Activated T-helper 2 cell treated with anti-CD3 and anti-CD28 coated beads, Interferon-gamma antibody, Interleukin-2, Interleukin-4, amounts not matched to agents 10 μg/mL and 5 μg/mL and 100 μg/mL, durations not matched to agents 14 hours and 24 hours and 36 hours (primary cell): ENCODE results near the gene CDC123. TPM values are rescaled to one million over a fixed set of nuclear protein-coding genes. Genes with fewer than 3 reads are reported as not detected.
"Not testable (repeated sequence)": the region's sequence is repeated elsewhere in the genome, so short reads cannot be mapped to it uniquely, and the experiment has no call there.

ENCODE experiments used
- DNase-seq: peaks from one replicate; pipeline ENCODE4 v3.0.0; 2021; ENCODE audit warnings: low spot score
- H3K27ac Mint-ChIP-seq: one replicate; pipeline ENCODE4 v1.8.0; 2021; ENCODE audit warnings: mixed read lengths
- H3K27me3 Mint-ChIP-seq: one replicate; pipeline ENCODE4 v1.8.0; 2021; ENCODE audit warnings: low read depth, mixed read lengths
- H3K36me3 Mint-ChIP-seq: one replicate; pipeline ENCODE4 v1.8.0; 2021; ENCODE audit warnings: low read depth, mixed read lengths
- H3K4me1 Mint-ChIP-seq: one replicate; pipeline ENCODE4 v1.8.0; 2021; ENCODE audit warnings: low read depth, mixed read lengths
- H3K4me3 Mint-ChIP-seq: one replicate; pipeline ENCODE4 v1.8.0; 2021; ENCODE audit warnings: low read depth, mild to moderate bottlenecking, moderate library complexity, mixed read lengths
- H3K9me3 Mint-ChIP-seq: one replicate; pipeline ENCODE4 v1.8.0; 2021; ENCODE audit warnings: mixed read lengths
- intact Hi-C: fragments of 100-400 bp; cut with micrococcal nuclease; formaldehyde crosslinking; loops from one replicate; pipeline ENCODE4 v1.15.1; 2023
- total RNA-seq: library from RNA; stranded (reverse); gene quantifications from 2 replicates; pipeline ENCODE4 v1.2.3, GENCODE V29; 2022

The CDC123 gene
- total RNA-seq = 153 and 156 TPM in 2 replicates

GRCh38 chr10:12195603-12196506, at the start of gene CDC123, which contains the start of gene NUDT5:
Gene CDC123, plus strand, starts transcription at chr10:12196188. Its CDS starts 58 bp downstream, at chr10:12196246.
Gene NUDT5, minus strand, starts transcription at chr10:12195891. Its CDS starts 9,600 bp downstream, at chr10:12186291.
- peak within 1 kb of the TSS; percentile 94 for H3K4me3 Mint-ChIP-seq
- H3K27ac Mint-ChIP-seq = peak within 1 kb of the TSS; percentile 98
- H3K9me3 Mint-ChIP-seq = no peaks in the 10 kb centered on the region
- no peaks in the 10 kb centered on the region for H3K27me3 Mint-ChIP-seq
- peak; percentile 82 for DNase-seq
- H3K36me3 Mint-ChIP-seq = peaks cover 59% of the 10 kb centered on the region
- intact Hi-C loops = loop anchor here (1.0 to 10.0 kb wide), 5 partner anchors 15 to 899 kb away; no protein-coding TSS in a partner anchor
- peaks cover 39% of the 10 kb centered on the region for H3K4me1 Mint-ChIP-seq

- peaks cover 3% of the 10 kb centered on the region for H3K4me1 Mint-ChIP-seq
- intact Hi-C loops = no loop called here
These were observed 45.8 kb upstream of the CDC123 start for GRCh38 chr10:12150163-12150562.

GRCh38 chr10:12154516-12154915, 41.5 kb upstream of the CDC123 start:
- H3K9me3 Mint-ChIP-seq = no peaks in the 10 kb centered on the region
- intact Hi-C loops = no loop called here
- H3K27ac Mint-ChIP-seq = no peak overlapping the region
- H3K4me3 Mint-ChIP-seq = no peak overlapping the region
- H3K4me1 Mint-ChIP-seq = no peaks in the 10 kb centered on the region
- peaks cover 40% of the 10 kb centered on the region for H3K36me3 Mint-ChIP-seq
- DNase-seq = no peak
- no peaks in the 10 kb centered on the region for H3K27me3 Mint-ChIP-seq

More at GRCh38 chr10:12150163-12150562, 45.8 kb upstream of the CDC123 start:
- Mint-ChIP-seq H3K9me3 (no peaks in the 10 kb centered on the region), H3K36me3 (peaks cover 39% of the 10 kb centered on the region), H3K4me3 (no peak overlapping the region), H3K27me3 (no peaks in the 10 kb centered on the region), H3K27ac (no peak overlapping the region)
- DNase-seq = no peak

GRCh38 chr10:12156367-12157123, 39.4 kb upstream of the CDC123 start:
- Mint-ChIP-seq H3K4me1 (no peaks in the 10 kb centered on the region), H3K9me3 (no peaks in the 10 kb centered on the region), H3K4me3 (no peak overlapping the region), H3K27me3 (no peaks in the 10 kb centered on the region), H3K27ac (no peak overlapping the region), H3K36me3 (peaks cover 39% of the 10 kb centered on the region)
- DNase-seq = no peak
- intact Hi-C loops = no loop called here

- Mint-ChIP-seq H3K4me1 (no peaks in the 10 kb centered on the region), H3K27ac (no peak overlapping the region), H3K36me3 (peaks cover 47% of the 10 kb centered on the region), H3K27me3 (no peaks in the 10 kb centered on the region), H3K4me3 (no peak overlapping the region), H3K9me3 (no peaks in the 10 kb centered on the region)
- intact Hi-C loops = no loop called here
- DNase-seq = no peak
These were observed 37.9 kb upstream of the CDC123 start for GRCh38 chr10:12158111-12158510.

GRCh38 chr10:12160664-12161063, 35.3 kb upstream of the CDC123 start:
- Mint-ChIP-seq H3K27me3 (no peaks in the 10 kb centered on the region), H3K4me1 (no peaks in the 10 kb centered on the region), H3K4me3 (no peak overlapping the region), H3K9me3 (no peaks in the 10 kb centered on the region), H3K27ac (no peak overlapping the region), H3K36me3 (peaks cover 54% of the 10 kb centered on the region)
- DNase-seq = no peak
- intact Hi-C loops = no loop called here

- Mint-ChIP-seq H3K27me3 (no peaks in the 10 kb centered on the region), H3K9me3 (no peaks in the 10 kb centered on the region), H3K27ac (no peak overlapping the region), H3K4me3 (no peak overlapping the region), H3K36me3 (peaks cover 55% of the 10 kb centered on the region), H3K4me1 (no peaks in the 10 kb centered on the region)
- intact Hi-C loops = no loop called here
- no peak for DNase-seq
These were observed 33.1 kb upstream of the CDC123 start for GRCh38 chr10:12162927-12163326.

- Mint-ChIP-seq H3K36me3 (peaks cover 54% of the 10 kb centered on the region), H3K27me3 (no peaks in the 10 kb centered on the region), H3K4me1 (no peaks in the 10 kb centered on the region), H3K4me3 (no peak overlapping the region), H3K27ac (no peak overlapping the region), H3K9me3 (no peaks in the 10 kb centered on the region)
- DNase-seq = no peak
- intact Hi-C loops = no loop called here
These were observed 31.9 kb upstream of the CDC123 start for GRCh38 chr10:12164085-12164484.

- no peak for DNase-seq
- Mint-ChIP-seq H3K9me3 (no peaks in the 10 kb centered on the region), H3K27me3 (no peaks in the 10 kb centered on the region), H3K27ac (peak overlapping the region; percentile 36), H3K4me3 (no peak overlapping the region), H3K36me3 (peaks cover 60% of the 10 kb centered on the region), H3K4me1 (no peaks in the 10 kb centered on the region)
- intact Hi-C loops = no loop called here
These were observed 31.0 kb upstream of the CDC123 start for GRCh38 chr10:12165036-12165435.

GRCh38 chr10:12165999-12166775, 29.8 kb upstream of the CDC123 start:
- no peak for DNase-seq
- Mint-ChIP-seq H3K4me3 (no peak overlapping the region), H3K27me3 (no peaks in the 10 kb centered on the region), H3K27ac (no peak overlapping the region), H3K4me1 (no peaks in the 10 kb centered on the region), H3K36me3 (peaks cover 64% of the 10 kb centered on the region), H3K9me3 (no peaks in the 10 kb centered on the region)
- intact Hi-C loops = no loop called here

- H3K4me1 Mint-ChIP-seq, intact Hi-C loops, H3K4me3 Mint-ChIP-seq, DNase-seq, H3K27ac Mint-ChIP-seq, H3K27me3 Mint-ChIP-seq, H3K9me3 Mint-ChIP-seq: not testable (repeated sequence)
- H3K36me3 Mint-ChIP-seq = peaks cover 56% of the 10 kb centered on the region
These were observed 24.5 kb upstream of the CDC123 start for GRCh38 chr10:12171512-12171911.

- intact Hi-C loops = no loop called here
- no peak overlapping the region for H3K4me3 Mint-ChIP-seq
- H3K27ac Mint-ChIP-seq = no peak overlapping the region
- H3K36me3 Mint-ChIP-seq = peaks cover 64% of the 10 kb centered on the region
- H3K27me3 Mint-ChIP-seq = no peaks in the 10 kb centered on the region
- DNase-seq = no peak
- H3K9me3 Mint-ChIP-seq = no peaks in the 10 kb centered on the region
- peaks cover 21% of the 10 kb centered on the region for H3K4me1 Mint-ChIP-seq
These were observed 18.3 kb upstream of the CDC123 start for GRCh38 chr10:12177642-12178041.
